HK-2 (cell line): Measurements from ENCODE around the gene CARM1.

Source experiments
- DNase-seq: peaks from one replicate; pipeline ENCODE4 v3.0.0-alpha.2; 2018; ENCODE audit not compliant: unreplicated experiment

The CARM1 gene

GRCh38 chr19:10907925-10908324, 36.6 kb downstream of the CARM1 start:
- no peak for DNase-seq

DNA sequence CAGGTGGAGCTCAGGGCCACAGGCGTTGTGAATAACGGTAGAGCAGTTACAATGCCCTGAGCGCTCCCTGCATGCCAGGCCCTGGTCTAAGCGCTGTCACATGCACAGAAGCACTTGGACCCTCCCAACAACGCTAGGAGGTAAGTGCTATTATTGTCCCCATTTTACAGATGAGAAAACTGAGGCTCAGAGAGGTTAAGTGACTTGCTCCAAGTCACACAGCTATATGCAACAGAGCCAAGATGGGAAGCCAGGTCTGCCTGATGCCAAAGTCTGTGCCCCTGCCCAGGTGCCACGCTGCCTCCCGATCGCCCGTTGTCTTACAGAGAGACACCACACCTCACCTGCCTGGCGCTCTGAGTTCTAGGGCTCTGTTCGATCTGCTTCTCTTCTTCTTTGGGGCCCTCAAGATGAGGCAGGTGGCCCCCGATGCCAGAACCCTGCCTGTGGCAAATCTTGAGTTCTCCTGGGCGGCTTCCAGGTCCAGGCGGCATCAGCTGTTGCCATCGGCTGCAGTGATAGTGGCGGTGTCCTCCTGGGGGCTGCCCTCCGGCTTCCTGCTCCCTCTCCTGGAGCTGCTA, 37.1 kb downstream of the CARM1 start:
- DNase-seq: no peak

GRCh38 chr19:10911579-10912363, 40.4 kb downstream of the CARM1 start:
- DNase-seq: no peak

GRCh38 chr19:10912619-10913018, 41.3 kb downstream of the CARM1 start:
- DNase-seq: no peak

- DNase-seq: no peak
Observed at GRCh38 chr19:10913716-10914340, 42.5 kb downstream of the CARM1 start.

DNA sequence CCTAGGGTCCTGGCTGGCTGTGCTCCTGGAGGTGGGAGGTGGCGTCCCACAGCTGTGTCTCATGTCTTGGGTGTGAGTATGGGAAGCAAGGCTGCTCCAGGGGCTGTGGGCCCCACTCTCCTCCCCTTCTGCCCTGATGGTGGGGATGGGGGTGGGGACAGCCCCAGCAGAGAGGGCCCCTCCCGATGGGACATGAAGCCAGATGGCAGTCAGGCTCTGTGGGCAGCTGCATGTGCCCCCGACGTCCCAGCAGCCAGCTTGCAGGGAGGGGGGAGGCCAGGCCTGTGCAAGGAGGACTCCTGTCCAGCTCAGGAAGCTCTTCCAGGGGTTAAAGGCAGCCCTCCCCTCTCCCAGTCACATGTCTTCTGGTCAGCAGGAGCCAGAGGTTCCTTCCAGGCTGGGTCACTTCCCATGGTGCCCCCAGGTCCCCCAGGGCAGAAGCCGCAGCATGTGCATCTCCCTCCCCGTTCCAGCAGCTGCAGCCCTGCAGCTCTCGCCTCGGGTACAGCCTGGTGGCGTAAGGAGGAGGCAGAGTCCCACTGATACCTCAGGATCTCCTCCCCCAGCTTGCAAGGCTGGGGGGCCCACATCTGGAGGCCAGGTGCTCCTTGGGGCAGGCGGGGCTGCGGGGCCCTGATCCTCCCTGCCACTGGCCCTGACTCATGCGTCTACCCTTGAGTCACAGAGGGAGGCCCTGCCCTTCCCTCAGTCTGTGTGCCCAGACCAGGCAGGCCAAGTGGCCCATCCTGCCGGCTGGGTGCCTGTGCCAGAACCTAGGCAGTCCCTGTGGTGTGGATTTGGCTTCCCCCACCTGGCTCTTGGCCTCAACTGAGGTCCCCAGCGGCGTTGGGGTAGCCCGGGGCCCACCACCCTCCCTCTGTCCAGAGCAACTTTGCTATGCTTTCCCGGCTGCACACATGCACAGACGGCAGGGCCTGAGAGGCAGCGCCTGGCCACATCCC, 44.1 kb downstream of the CARM1 start:
- DNase-seq: peak; percentile 73

GRCh38 chr19:10916602-10917001, 45.2 kb downstream of the CARM1 start:
- DNase-seq: no peak

GRCh38 chr19:10918359-10918758, 47.0 kb downstream of the CARM1 start:
- no peak for DNase-seq

DNA sequence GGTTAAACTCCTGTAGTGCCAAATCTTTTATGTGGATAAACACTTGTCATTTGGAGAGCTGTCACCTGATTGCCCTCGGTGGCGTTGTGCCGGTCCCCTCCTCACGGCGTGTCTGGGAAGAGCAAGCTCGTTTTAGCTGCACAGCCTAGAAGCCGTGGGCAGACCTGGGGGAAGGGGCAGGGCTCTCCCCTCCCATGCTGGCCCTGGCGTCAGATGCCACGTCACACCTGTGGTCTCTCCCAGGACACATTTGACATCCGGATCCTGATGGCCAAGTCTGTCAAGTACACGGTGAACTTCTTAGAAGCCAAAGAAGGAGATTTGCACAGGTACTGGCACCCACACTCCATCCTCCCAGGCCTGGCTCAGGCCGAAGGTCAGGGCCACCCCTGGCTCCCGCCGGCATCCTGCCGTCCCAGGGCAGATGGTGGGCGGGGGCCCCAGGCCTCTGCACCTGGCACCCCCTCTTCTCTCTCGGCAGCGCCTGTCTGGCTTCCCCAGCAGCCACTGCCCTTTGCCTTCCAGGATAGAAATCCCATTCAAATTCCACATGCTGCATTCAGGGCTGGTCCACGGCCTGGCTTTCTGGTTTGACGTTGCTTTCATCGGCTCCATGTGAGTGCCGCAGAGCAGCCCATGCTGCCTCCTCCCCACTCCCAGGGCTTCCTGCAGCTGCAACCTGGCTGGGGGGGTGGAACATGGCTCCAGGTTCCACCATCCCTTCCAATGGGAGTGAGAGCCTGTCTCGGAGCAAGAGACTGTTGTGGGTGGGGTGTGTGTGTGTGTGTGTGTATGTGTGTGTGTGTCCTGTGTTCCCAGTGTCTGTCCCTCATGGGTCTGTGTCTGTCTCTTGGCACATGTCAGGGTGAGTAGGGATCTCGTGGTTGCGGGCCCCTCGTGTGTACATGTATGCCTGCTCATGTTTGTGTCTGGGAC, 48.3 kb downstream of the CARM1 start:
- no peak for DNase-seq

GRCh38 chr19:10920288-10920655, 48.9 kb downstream of the CARM1 start:
- DNase-seq: no peak

GRCh38 chr19:10920781-10921180, 49.4 kb downstream of the CARM1 start:
- DNase-seq: no peak

DNA sequence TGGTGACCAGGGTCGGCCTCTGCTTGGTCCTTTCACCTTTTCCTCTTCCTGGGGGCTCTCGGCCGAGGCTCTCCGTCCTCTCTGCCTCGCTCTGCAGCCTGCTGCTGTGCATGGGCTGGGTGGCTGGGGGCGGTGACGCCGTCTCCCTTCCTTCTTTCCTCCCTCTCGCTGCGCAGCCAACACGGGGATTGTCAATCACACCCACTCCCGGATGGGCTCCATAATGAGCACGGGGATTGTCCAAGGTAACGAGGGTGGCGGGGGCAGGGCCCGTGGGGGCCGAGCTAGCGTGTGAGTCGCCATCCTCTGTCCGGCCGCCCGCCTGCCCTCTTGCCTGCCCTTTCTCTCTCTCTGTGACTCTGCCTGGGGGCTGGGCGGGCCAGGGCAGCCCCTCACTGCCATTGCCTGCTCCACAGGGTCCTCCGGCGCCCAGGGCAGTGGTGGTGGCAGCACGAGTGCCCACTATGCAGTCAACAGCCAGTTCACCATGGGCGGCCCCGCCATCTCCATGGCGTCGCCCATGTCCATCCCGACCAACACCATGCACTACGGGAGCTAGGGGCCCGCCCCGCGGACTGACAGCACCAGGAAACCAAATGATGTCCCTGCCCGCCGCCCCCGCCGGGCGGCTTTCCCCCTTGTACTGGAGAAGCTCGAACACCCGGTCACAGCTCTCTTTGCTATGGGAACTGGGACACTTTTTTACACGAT, 50.0 kb downstream of the CARM1 start:
- no peak for DNase-seq

DNA sequence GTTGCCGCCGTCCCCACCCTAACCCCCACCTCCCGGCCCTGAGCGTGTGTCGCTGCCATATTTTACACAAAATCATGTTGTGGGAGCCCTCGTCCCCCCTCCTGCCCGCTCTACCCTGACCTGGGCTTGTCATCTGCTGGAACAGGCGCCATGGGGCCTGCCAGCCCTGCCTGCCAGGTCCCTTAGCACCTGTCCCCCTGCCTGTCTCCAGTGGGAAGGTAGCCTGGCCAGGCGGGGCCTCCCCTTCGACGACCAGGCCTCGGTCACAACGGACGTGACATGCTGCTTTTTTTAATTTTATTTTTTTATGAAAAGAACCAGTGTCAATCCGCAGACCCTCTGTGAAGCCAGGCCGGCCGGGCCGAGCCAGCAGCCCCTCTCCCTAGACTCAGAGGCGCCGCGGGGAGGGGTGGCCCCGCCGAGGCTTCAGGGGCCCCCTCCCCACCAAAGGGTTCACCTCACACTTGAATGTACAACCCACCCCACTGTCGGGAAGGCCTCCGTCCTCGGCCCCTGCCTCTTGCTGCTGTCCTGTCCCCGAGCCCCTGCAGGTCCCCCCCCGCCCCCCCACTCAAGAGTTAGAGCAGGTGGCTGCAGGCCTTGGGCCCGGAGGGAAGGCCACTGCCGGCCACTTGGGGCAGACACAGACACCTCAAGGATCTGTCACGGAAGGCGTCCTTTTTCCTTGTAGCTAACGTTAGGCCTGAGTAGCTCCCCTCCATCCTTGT, 50.7 kb downstream of the CARM1 start:
- no peak for DNase-seq

- DNase-seq: no peak
Observed at GRCh38 chr19:10922638-10923014, 51.3 kb downstream of the CARM1 start.

DNA sequence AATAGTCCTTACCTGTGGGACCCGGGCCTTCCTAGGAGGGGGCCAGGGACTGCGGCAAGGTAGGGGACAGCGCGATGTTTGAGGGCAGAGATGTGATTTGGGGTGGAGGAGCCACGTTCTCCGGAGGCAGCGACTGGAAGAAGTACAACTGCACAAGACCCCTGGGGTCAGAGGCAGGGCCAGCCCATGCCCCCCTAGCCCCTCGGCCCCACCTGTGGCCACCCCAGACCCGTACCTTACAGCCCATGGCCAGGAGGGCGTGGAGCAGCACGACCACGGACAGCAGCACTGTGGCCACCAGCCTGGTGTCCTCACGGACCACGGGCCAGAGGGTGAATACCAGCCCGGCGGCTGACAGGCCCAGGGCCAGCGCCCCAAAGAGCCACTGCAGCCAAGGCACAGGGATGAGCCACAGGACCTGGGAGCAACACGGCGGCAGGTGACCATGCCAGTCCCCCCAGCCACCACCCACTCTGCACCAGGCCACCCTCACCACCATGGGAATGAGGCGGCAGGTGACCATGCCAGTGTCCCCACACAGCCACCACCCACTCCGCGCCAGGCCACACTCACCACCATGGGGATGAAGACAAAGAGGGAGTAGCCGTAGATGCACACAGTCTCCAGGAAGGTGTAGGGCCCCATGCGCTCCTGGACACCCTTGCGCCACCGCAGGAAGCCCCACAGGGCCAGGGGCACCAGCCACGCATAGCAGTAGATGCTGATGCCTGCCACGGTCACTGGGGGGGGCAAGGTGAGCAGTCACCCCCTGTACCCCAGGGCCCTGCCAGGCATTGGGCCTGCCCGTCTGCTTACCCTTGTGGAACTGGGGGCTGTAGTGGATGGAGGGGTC, 52.1 kb downstream of the CARM1 start:
- no peak for DNase-seq

GRCh38 chr19:10924597-10924996, 53.2 kb downstream of the CARM1 start:
- DNase-seq: no peak

DNA sequence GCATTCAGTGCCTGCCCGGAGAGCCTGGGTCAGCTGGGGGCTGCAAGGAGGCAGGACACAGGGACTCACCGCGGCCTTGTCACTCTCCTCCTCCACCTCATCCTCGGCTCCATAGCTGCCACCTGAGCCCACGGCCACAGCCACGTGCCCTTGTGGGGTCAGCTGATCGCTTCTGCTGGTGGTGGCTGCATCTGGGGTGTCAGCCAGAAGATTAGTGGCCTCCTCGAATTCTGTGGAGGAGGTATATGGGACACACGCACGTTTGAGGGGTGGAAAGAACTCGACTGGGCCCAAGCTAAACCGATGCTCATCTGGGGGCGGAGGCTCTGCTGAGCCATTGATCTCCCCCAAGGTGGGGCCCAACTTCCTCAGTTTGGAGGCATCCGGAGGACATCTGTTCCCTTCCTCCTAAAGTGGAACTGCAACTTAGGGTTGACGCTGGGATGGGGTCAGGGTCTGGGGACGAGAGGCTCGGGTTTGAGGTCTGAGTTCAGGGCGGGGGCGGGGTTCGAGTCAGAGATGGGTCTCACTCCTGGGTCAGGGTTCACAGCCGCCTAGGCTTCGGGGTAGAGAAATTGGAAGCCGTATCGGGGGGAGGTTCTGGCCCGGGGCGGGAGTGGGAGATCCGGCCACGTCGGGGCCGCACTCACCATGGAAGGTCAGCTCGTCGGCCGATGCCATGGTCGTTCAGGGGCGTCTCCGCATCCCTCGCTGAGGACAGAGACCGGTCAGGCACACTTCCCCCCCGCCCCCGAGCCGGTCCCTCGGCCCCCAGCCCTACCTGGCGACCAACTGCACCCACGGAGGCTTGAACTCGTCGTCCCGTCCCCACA, 56.6 kb downstream of the CARM1 start:
- no peak for DNase-seq
